HepG2 (cell line): ENCODE data around the gene DOP1B. TPM values are rescaled to one million over a fixed set of nuclear protein-coding genes. Genes with fewer than 3 reads are reported as not detected.

Source experiments
- ATAC-seq: fragments of 200-7000 bp; cut with Tn5 transposase; 3 replicates; pipeline ENCODE4 v1.9.1; 2020; ENCODE audit warnings: mild to moderate bottlenecking, moderate library complexity
- BruUV-seq: library from RNA; stranded (reverse); fragments of 400-500 nt; replicated peaks from 2 replicates; lab custom pipeline; 2021; lab: Mats Ljungman, UMichigan
- CTCF ChIA-PET: fragments of 300-600 bp; formaldehyde crosslinking; extraction: SDS; loops from one replicate; lab custom pipeline; 2021; ENCODE audit warnings: low total read pairs, inconsistent platforms, low intra/inter-chr PET ratio; lab: Yijun Ruan, JAX
- POLR2A ChIA-PET: fragments of 350-600 bp; sonication (Branson Sonifier 250); formaldehyde crosslinking; loops from one replicate; lab custom pipeline; 2020; ENCODE audit warnings: antibody characterized with exemption, inconsistent platforms; lab: Yijun Ruan, JAX
- DNase-seq: peaks from one replicate; pipeline ENCODE4 v3.0.0-alpha.2; 2015; ENCODE audit warnings: low spot score
- FAIRE-seq: peaks from 3 replicates; lab custom pipeline; 2011; peaks lifted over from hg19 to GRCh38; lab: Jason Lieb, UNC
- H2AFZ ChIP-seq: one replicate; pipeline ENCODE4 v1.6.1; 2011; ENCODE audit warnings: low read length, inconsistent platforms
- H3K27ac ChIP-seq: fragments of 300-600 bp; 3 replicates; pipeline ENCODE4 v1.8.0; 2011; ENCODE audit warnings: mixed run types, mild to moderate bottlenecking, mixed read lengths, low read length, inconsistent platforms; ENCODE audit not compliant: insufficient read depth; ENCODE audit errors: extremely low read length
- H3K27me3 ChIP-seq, 2 experiments: fragments of 200-600 bp in 1 of 2; 2 replicates in 1 of 2; 3 replicates in 1 of 2; pipeline versions ENCODE4 v1.6.0 to v1.8.0; 2011; ENCODE audit warnings: low read length in 2 of 2, mild to moderate bottlenecking in 2 of 2, moderate library complexity in 2 of 2, inconsistent platforms in 1 of 2; ENCODE audit not compliant: insufficient read depth in 2 of 2, control insufficient read depth in 1 of 2
- H3K36me3 ChIP-seq, 2 experiments: fragments of 200-600 bp in 1 of 2; replicated peaks in 1 of 2; 2 replicates in 1 of 2; 3 replicates in 1 of 2; pipeline versions ENCODE4 v1.5.1 to v1.8.0; 2011; ENCODE audit warnings: low read length in 2 of 2, inconsistent platforms in 1 of 2; ENCODE audit not compliant: insufficient read depth in 2 of 2, control insufficient read depth in 1 of 2
- H3K4me1 ChIP-seq: 2 replicates; pipeline ENCODE4 v1.5.1; 2012; ENCODE audit warnings: low read length, inconsistent platforms; ENCODE audit not compliant: insufficient read depth
- H3K4me2 ChIP-seq: 2 replicates; pipeline ENCODE4 v1.6.0; 2011; ENCODE audit warnings: low read depth, low read length, inconsistent platforms
- H3K4me3 ChIP-seq, 3 experiments: fragments of 200-600 bp in 1 of 3; sonication (generic), shearing (Covaris generic) in 1 of 3; replicated peaks in 1 of 3; 2 replicates each; pipeline ENCODE4 v1.5.1; 2011 to 2016; ENCODE audit warnings: low read length in 3 of 3, inconsistent platforms in 2 of 3, low read depth in 2 of 3, mild to moderate bottlenecking in 2 of 3, control low read depth in 1 of 3, mixed read lengths in 1 of 3; ENCODE audit not compliant: insufficient read depth in 1 of 3
- H3K79me2 ChIP-seq: one replicate; pipeline ENCODE4 v1.6.1; 2011; ENCODE audit warnings: low read length, inconsistent platforms; ENCODE audit not compliant: insufficient read depth
- H3K9ac ChIP-seq: 2 replicates; pipeline ENCODE4 v1.6.0; 2011; ENCODE audit warnings: mild to moderate bottlenecking, low read depth, low read length, inconsistent platforms; ENCODE audit not compliant: insufficient read depth
- H3K9me3 ChIP-seq: 2 replicates; pipeline ENCODE4 v1.5.1; 2012; ENCODE audit warnings: mild to moderate bottlenecking, low read length
- H4K20me1 ChIP-seq: 2 replicates; pipeline ENCODE4 v1.6.0; 2011; ENCODE audit warnings: inconsistent platforms, mild to moderate bottlenecking, low read length, moderate library complexity; ENCODE audit not compliant: insufficient read depth
- IKZF1 ChIP-seq: fragments of 450-650 bp; IDR thresholded peaks from 2 replicates; pipeline ENCODE4 v1.7.1; 2016
- MYC ChIP-seq: sonication (generic); formaldehyde crosslinking; IDR thresholded peaks from 2 replicates; pipeline ENCODE4 v1.9.0; 2021; ENCODE audit warnings: missing genetic modification reagents, borderline replicate concordance
- RBAK ChIP-seq: sonication (generic); formaldehyde crosslinking; IDR thresholded peaks from 2 replicates; pipeline ENCODE4 v1.5.1; 2020; ENCODE audit warnings: mild to moderate bottlenecking, missing genetic modification reagents
- ZNF12 ChIP-seq: sonication (generic); formaldehyde crosslinking; IDR thresholded peaks from 2 replicates; pipeline ENCODE4 v1.5.0; 2020; ENCODE audit warnings: missing genetic modification reagents
- WGBS: methylation state at CpG from one replicate; pipeline ENCODE4 v1.1.6; 2017; ENCODE audit warnings: low lambda C conversion rate; 5-methylcytosine and 5-hydroxymethylcytosine counted together
- in situ Hi-C: cut with HindIII; loops from 2 replicates; pipeline ENCODE4 v1.10.0; 2017; ENCODE audit warnings: low pct_unique_long_range_greater_than_20kb; ENCODE audit not compliant: extremely low pct_ligation_motif_present
- intact Hi-C: fragments of 100-400 bp; cut with micrococcal nuclease; formaldehyde crosslinking; loops from one replicate; pipeline ENCODE4 v1.10.0; 2022; ENCODE audit not compliant: unreplicated experiment
- polyA plus RNA-seq, 8 experiments: library from polyadenylated mRNA; depleted of rRNA in 3 of 8; stranded (reverse) in 7 of 8; unstranded in 1 of 8; fragments of >200 nt; fragmentation: Illumina TruSeq in 4 of 8; extraction: Trizol in 4 of 8; gene quantifications; 2 replicates each; pipeline versions ENCODE4 v1.2.1 to v1.2.3, GENCODE V29; 2011 to 2016; ENCODE audit warnings: low read depth in 4 of 8, missing spikeins in 1 of 8, mixed read lengths in 1 of 8; ENCODE audit not compliant: insufficient read depth in 1 of 8
- total RNA-seq, 5 experiments: library from RNA; depleted of rRNA; stranded (reverse); fragments of >200 nt; fragmentation: Illumina TruSeq; extraction: Trizol; gene quantifications; 2 replicates each; pipeline ENCODE4 v1.2.3, GENCODE V29; 2016; ENCODE audit warnings: low read depth in 1 of 5

DOP1B gene
- total and polyA plus RNA-seq, 2 of the 13 experiments (the other 11 are each of a cell fraction or from before 2014, with no cell fraction given), result 2.8 to 3.2 TPM

GRCh38 chr21:36179145-36179544 lies 22.5 kb downstream of the DOP1B start:
- peaks cover 0 to 2% of the 10 kb centered on the region in 2 experiments; a peak in 2 of 5 replicates for H3K36me3 ChIP-seq
- no TSS peak for BruUV-seq
- no peak overlapping the region for H3K27ac ChIP-seq
- H2AFZ ChIP-seq, result no peak overlapping the region
- no peak overlapping the region for H3K4me3 ChIP-seq
- no peak for DNase-seq
- H3K4me1 ChIP-seq, result no peaks in the 10 kb centered on the region
- H3K9me3 ChIP-seq, result no peaks in the 10 kb centered on the region
- TF ChIP-seq IKZF1 (no peak), RBAK (no peak)
- no peak for FAIRE-seq
- no peaks in the 10 kb centered on the region for H3K79me2 ChIP-seq
- no peak overlapping the region for H3K4me2 ChIP-seq
- intact Hi-C loops, result no loop called here
- H4K20me1 ChIP-seq, result no peaks in the 10 kb centered on the region
- ChIA-PET POLR2A (no interaction called here), CTCF (no interaction called here)
- no peaks in the 10 kb centered on the region for H3K27me3 ChIP-seq
- ATAC-seq, result no peak
- in situ Hi-C loops, result no loop called here
- H3K9ac ChIP-seq, result no peak overlapping the region

- BruUV-seq, result no TSS peak
- FAIRE-seq (no peak), ATAC-seq (no peak), DNase-seq (no peak)
- H3K36me3 ChIP-seq, result no peaks in the 10 kb centered on the region; a peak in 2 of 5 replicates
- H3K4me1 ChIP-seq, result no peaks in the 10 kb centered on the region
- H3K27ac ChIP-seq, result no peak overlapping the region
- no peaks in the 10 kb centered on the region for H3K9me3 ChIP-seq
- H4K20me1 ChIP-seq, result no peaks in the 10 kb centered on the region
- ChIA-PET POLR2A (no interaction called here), CTCF (no interaction called here)
- no peaks in the 10 kb centered on the region for H3K79me2 ChIP-seq
- H3K4me2 ChIP-seq, result no peak overlapping the region
- H2AFZ ChIP-seq, result no peak overlapping the region
- no peak overlapping the region for H3K9ac ChIP-seq
- no peaks in the 10 kb centered on the region for H3K27me3 ChIP-seq
- in situ Hi-C loops, result no loop called here
- WGBS, result 94% methylated on average over 5 of the region's 5 CpGs
- intact Hi-C loops, result no loop called here
- TF ChIP-seq ZNF12 (CRISPR knock-in tag) (peak; percentile 93), MYC (no peak)
- H3K4me3 ChIP-seq, result no peak overlapping the region
Observed at GRCh38 chr21:36180963-36181362, 24.3 kb downstream of the DOP1B start.
